ENCODE data around the gene SCUBE3.

SCUBE3 gene

DNA sequence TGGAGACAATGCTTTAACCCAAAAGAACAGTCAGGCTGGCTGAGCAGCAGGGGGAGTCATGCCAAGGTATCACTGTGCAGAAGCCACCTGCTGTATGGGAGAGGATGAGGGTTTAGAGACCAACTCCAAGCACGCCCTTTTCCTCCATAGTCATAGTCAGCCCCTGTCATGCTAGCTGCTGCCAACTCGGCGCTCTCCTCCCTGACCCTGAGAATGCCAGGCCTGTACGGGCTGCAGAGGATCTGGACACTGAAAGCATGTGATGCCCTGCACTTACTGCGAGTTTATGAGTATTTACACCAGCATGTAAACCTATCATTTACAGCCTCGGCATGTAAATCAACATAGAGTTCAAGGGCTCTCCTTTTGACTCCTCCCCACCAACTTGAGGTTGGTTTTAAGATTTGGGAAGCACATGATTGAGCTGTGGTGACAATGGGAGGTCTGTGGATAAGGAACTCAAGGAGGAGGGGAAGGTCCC, 11.7 kb upstream of the SCUBE3 start:
- Histone ChIP-seq H3K4me3 (IDR thresholded peaks at IDR 0.05; ENCODE audit: insufficient read depth, low read depth, low read length) (no peak overlapping the region), H4K20me1 (ENCODE audit: insufficient read depth) (no peaks in the 10 kb centered on the region), H3K27ac (no peak overlapping the region), H3K79me2 (ENCODE audit: insufficient read depth, low read depth) (no peaks in the 10 kb centered on the region), H3K4me1 (ENCODE audit: low read depth, poor library complexity, severe bottlenecking) (no peaks in the 10 kb centered on the region), H3K4me2 (no peak overlapping the region), H3K27me3 (ENCODE audit: insufficient read depth, low read depth) (no peaks in the 10 kb centered on the region), H3K36me3 (ENCODE audit: insufficient read depth) (no peaks in the 10 kb centered on the region), H2AFZ (ENCODE audit: low read depth) (no peak overlapping the region), H3K9ac (no peak overlapping the region)
- no peak for TF ChIP-seq CTCF (conservative IDR thresholded peaks at IDR 0.05; ENCODE audit: low read depth, low read length)

DNA sequence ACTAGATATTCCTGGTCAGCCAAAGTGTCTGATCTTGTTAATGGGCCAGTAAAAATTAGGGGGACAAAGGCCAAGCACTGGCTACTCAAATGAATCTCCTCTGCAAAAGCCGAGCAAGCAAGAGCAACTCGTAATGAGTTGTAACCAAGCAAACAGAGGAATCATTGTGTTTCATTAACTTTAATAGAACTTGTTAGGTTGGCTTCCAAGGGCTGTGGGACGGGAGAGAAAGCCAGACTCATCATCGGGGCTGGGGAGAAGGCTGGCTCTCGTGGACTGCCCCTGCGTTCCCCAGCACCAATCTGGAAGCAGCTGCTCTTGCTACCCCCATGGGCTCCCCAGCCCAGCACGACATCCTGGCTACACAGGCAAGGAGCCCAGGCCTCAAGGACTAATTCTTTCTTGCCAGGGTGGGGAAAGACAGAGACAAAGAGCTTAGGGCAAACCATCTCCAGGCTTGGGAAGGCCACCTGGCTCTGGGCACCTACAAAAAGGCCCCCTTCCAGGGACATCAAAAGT, 10.5 kb upstream of the SCUBE3 start:
- no peaks in the 10 kb centered on the region for H3K36me3 ChIP-seq (ENCODE audit: insufficient read depth)
- H3K4me2 ChIP-seq, result no peak overlapping the region
- H2AFZ ChIP-seq (ENCODE audit: low read depth), result no peak overlapping the region
- H3K4me3 ChIP-seq (IDR thresholded peaks at IDR 0.05; ENCODE audit: insufficient read depth, low read depth, low read length), result no peak overlapping the region
- no peak for TF ChIP-seq CTCF (conservative IDR thresholded peaks at IDR 0.05; ENCODE audit: low read depth, low read length)
- H3K4me1 ChIP-seq (ENCODE audit: low read depth, poor library complexity, severe bottlenecking), result no peaks in the 10 kb centered on the region
- no peak overlapping the region for H3K27ac ChIP-seq
- no peaks in the 10 kb centered on the region for H3K27me3 ChIP-seq (ENCODE audit: insufficient read depth, low read depth)
- H3K79me2 ChIP-seq (ENCODE audit: insufficient read depth, low read depth), result no peaks in the 10 kb centered on the region
- H3K9ac ChIP-seq, result no peak overlapping the region
- no peaks in the 10 kb centered on the region for H4K20me1 ChIP-seq (ENCODE audit: insufficient read depth)

GRCh38 chr6:35203680-35204079, 10.1 kb upstream of the SCUBE3 start:
- TF ChIP-seq CTCF (conservative IDR thresholded peaks at IDR 0.05; ENCODE audit: low read depth, low read length), result no peak
- no peaks in the 10 kb centered on the region for H3K79me2 ChIP-seq (ENCODE audit: insufficient read depth, low read depth)
- H2AFZ ChIP-seq (ENCODE audit: low read depth), result no peak overlapping the region
- H3K4me2 ChIP-seq, result no peak overlapping the region
- H3K27me3 ChIP-seq (ENCODE audit: insufficient read depth, low read depth), result no peaks in the 10 kb centered on the region
- no peak overlapping the region for H3K9ac ChIP-seq
- H3K4me1 ChIP-seq (ENCODE audit: low read depth, poor library complexity, severe bottlenecking), result no peaks in the 10 kb centered on the region
- H3K36me3 ChIP-seq (ENCODE audit: insufficient read depth), result no peaks in the 10 kb centered on the region
- no peaks in the 10 kb centered on the region for H4K20me1 ChIP-seq (ENCODE audit: insufficient read depth)
- no peak overlapping the region for H3K4me3 ChIP-seq (IDR thresholded peaks at IDR 0.05; ENCODE audit: insufficient read depth, low read depth, low read length)
- H3K27ac ChIP-seq, result no peak overlapping the region

DNA sequence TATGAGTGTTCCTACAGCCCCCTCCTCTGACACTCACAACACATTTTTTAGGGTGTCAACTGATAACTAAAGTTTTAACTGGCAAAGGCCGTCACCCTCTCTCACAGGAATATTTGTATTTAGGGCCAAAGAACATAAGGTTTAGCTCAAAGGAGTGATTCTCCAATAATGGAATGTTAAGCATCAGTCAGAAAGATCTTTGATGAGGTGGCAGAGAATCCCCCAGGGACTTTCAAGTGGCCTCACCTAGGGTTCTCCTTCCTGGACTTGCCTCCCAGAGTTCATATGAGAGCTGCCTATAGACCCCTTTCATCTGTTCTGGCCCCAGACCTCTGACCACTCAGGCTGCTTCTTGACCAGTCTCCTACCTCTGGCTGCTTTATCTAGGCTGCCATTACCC, 7.4 kb upstream of the SCUBE3 start:
- Histone ChIP-seq H3K36me3 (ENCODE audit: insufficient read depth) (no peaks in the 10 kb centered on the region), H3K79me2 (ENCODE audit: insufficient read depth, low read depth) (no peaks in the 10 kb centered on the region), H3K27me3 (ENCODE audit: insufficient read depth, low read depth) (no peaks in the 10 kb centered on the region), H3K4me2 (no peak overlapping the region), H2AFZ (ENCODE audit: low read depth) (no peak overlapping the region), H4K20me1 (ENCODE audit: insufficient read depth) (no peaks in the 10 kb centered on the region), H3K27ac (no peak overlapping the region), H3K4me3 (IDR thresholded peaks at IDR 0.05; ENCODE audit: insufficient read depth, low read depth, low read length) (no peak overlapping the region), H3K9ac (no peak overlapping the region), H3K4me1 (ENCODE audit: low read depth, poor library complexity, severe bottlenecking) (no peaks in the 10 kb centered on the region)
- TF ChIP-seq CTCF (conservative IDR thresholded peaks at IDR 0.05; ENCODE audit: low read depth, low read length), result no peak

All from KMS-11 (cell line).